ENCODE data around the gene IPPK. TPM values are rescaled to one million over a fixed set of nuclear protein-coding genes. Genes with fewer than 3 reads are reported as not detected.

The IPPK gene
- total RNA-seq, 1 experiment from 2014 or later: 15.4 TPM

DNA sequence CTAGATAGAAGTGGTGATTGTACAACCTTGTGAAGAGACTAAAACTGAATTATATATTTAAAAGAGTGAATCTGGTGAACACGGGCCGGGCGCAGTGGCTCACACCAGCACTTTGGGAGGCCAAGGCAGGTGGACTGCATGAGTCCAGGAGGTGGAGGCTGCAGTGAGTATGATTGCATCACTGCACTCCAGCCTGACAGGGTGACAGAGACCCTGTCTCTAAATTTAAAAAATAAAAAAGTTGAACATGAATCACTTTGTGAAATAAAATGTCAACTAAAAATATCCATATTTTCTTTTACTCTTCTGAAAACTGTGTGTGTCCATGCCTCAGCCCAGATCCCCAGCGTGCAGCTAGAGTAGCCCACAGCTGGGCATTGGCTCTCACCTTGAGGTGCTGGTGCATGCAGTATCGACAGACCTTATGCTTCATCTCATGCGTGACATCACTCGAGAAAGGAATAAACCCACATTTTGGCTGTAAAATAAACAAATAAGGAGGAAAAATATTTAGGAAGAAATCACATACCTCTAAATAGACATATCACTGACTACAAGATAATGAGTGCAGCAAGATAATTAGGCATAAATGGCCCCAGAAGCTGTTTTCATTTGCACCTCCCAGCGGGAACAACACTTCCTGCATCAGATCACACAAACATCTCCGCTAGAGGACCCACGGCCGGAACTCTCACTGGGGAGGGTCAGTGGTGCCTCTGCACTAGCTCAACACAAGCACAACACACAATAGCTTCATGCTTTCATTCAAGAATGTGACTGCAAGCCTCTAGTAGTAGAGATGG lies 22.1 kb downstream of the IPPK start:
- Histone ChIP-seq H3K4me2 (ENCODE audit: low read length) (no peak overlapping the region), H3K4me3 (replicated peaks in 1 of 2; ENCODE audit: low read depth in 1 of 2, low read length in 2 of 2) (no peak overlapping the region), H2AFZ (ENCODE audit: low read depth, low read length, poor library complexity, severe bottlenecking) (no peak overlapping the region), H3K36me3 (ENCODE audit: control insufficient read depth in 1 of 2, insufficient read depth in 2 of 2, low read length in 2 of 2) (peaks cover 11 to 25% of the 10 kb centered on the region in 2 experiments; a peak in 3 of 4 replicates), H3K9me2 (ENCODE audit: insufficient read depth) (no peaks in the 10 kb centered on the region), H3K4me1 (ENCODE audit: control insufficient read depth in 1 of 2, insufficient read depth in 2 of 2, low read length in 2 of 2) (no peaks in the 10 kb centered on the region), H3K9ac (ENCODE audit: low read length) (no peak overlapping the region), H4K20me1 (ENCODE audit: insufficient read depth) (no peaks in the 10 kb centered on the region), H3K27me3 (ENCODE audit: insufficient read depth, low read length) (no peaks in the 10 kb centered on the region), H3K9me3 (ENCODE audit: control insufficient read depth in 1 of 2, insufficient read depth in 1 of 2, low read depth in 1 of 2, low read length in 2 of 2) (no peaks in the 10 kb centered on the region), H3K27ac (ENCODE audit: low read depth, low read length) (no peak overlapping the region), H3K79me2 (ENCODE audit: insufficient read depth, low read length) (0 out of 2 replicates have a peak, but pooled peaks cover 6% of the 10 kb centered on the region)
- DNase-seq (ENCODE audit: low read depth, low spot score) (no peak), ATAC-seq (no peak)
- POLR2A ChIA-PET: no interaction called here
- TF ChIP-seq, protein P1, sequence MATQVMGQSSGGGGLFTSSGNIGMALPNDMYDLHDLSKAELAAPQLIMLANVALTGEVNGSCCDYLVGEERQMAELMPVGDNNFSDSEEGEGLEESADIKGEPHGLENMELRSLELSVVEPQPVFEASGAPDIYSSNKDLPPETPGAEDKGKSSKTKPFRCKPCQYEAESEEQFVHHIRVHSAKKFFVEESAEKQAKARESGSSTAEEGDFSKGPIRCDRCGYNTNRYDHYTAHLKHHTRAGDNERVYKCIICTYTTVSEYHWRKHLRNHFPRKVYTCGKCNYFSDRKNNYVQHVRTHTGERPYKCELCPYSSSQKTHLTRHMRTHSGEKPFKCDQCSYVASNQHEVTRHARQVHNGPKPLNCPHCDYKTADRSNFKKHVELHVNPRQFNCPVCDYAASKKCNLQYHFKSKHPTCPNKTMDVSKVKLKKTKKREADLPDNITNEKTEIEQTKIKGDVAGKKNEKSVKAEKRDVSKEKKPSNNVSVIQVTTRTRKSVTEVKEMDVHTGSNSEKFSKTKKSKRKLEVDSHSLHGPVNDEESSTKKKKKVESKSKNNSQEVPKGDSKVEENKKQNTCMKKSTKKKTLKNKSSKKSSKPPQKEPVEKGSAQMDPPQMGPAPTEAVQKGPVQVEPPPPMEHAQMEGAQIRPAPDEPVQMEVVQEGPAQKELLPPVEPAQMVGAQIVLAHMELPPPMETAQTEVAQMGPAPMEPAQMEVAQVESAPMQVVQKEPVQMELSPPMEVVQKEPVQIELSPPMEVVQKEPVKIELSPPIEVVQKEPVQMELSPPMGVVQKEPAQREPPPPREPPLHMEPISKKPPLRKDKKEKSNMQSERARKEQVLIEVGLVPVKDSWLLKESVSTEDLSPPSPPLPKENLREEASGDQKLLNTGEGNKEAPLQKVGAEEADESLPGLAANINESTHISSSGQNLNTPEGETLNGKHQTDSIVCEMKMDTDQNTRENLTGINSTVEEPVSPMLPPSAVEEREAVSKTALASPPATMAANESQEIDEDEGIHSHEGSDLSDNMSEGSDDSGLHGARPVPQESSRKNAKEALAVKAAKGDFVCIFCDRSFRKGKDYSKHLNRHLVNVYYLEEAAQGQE (IDR thresholded peaks at IDR 0.05; ENCODE audit: low read depth): no peak
- TF ChIP-seq TCF7L2 (IDR thresholded peaks at IDR 0.05; ENCODE audit: borderline replicate concordance, extremely low read depth, insufficient read depth, insufficient read length) (no peak), RAD21 (IDR thresholded peaks at IDR 0.05; ENCODE audit: low read depth) (no peak), FOSL1 (IDR thresholded peaks at IDR 0.05; ENCODE audit: low read depth) (no peak), ELF1 (IDR thresholded peaks at IDR 0.05; ENCODE audit: borderline replicate concordance, low read depth) (no peak), POLR2A (IDR thresholded peaks at IDR 0.05; ENCODE audit: borderline replicate concordance, extremely low read depth, insufficient read depth, insufficient read length) (no peak), ZFX (IDR thresholded peaks at IDR 0.05) (no peak), POLR2AphosphoS5 (IDR thresholded peaks at IDR 0.05; ENCODE audit: low read depth, low read length) (no peak), ZNF274 (IDR thresholded peaks at IDR 0.05; ENCODE audit: low read depth, low read length) (no peak), YY1 (IDR thresholded peaks at IDR 0.05; ENCODE audit: extremely low read depth, insufficient replicate concordance, low read depth, low read length) (no peak), CEBPB (IDR thresholded peaks at IDR 0.05; ENCODE audit: low read depth) (no peak), CBX3 (IDR thresholded peaks at IDR 0.05; ENCODE audit: low read depth) (no peak), EZH2 (IDR thresholded peaks at IDR 0.05) (no peak), EGR1 (IDR thresholded peaks at IDR 0.05; ENCODE audit: low read depth) (no peak), SRF (IDR thresholded peaks at IDR 0.05; ENCODE audit: low read depth) (no peak), JUND (IDR thresholded peaks at IDR 0.05) (no peak), EZH2phosphoT487 (IDR thresholded peaks at IDR 0.05; ENCODE audit: borderline replicate concordance) (no peak), SP1 (IDR thresholded peaks at IDR 0.05; ENCODE audit: low read depth) (no peak)
- TF ChIP-seq, protein P2, sequence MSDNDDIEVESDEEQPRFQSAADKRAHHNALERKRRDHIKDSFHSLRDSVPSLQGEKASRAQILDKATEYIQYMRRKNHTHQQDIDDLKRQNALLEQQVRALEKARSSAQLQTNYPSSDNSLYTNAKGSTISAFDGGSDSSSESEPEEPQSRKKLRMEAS (IDR thresholded peaks at IDR 0.05): no peak
- TF ChIP-seq, protein P3, sequence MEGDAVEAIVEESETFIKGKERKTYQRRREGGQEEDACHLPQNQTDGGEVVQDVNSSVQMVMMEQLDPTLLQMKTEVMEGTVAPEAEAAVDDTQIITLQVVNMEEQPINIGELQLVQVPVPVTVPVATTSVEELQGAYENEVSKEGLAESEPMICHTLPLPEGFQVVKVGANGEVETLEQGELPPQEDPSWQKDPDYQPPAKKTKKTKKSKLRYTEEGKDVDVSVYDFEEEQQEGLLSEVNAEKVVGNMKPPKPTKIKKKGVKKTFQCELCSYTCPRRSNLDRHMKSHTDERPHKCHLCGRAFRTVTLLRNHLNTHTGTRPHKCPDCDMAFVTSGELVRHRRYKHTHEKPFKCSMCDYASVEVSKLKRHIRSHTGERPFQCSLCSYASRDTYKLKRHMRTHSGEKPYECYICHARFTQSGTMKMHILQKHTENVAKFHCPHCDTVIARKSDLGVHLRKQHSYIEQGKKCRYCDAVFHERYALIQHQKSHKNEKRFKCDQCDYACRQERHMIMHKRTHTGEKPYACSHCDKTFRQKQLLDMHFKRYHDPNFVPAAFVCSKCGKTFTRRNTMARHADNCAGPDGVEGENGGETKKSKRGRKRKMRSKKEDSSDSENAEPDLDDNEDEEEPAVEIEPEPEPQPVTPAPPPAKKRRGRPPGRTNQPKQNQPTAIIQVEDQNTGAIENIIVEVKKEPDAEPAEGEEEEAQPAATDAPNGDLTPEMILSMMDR (IDR thresholded peaks at IDR 0.05 in 2 of 3, conservative IDR thresholded peaks at IDR 0.05 in 1 of 3; ENCODE audit: borderline replicate concordance in 1 of 3, insufficient read depth in 1 of 3, low read depth in 2 of 3, low read length in 2 of 3): no peak
- CTCF ChIA-PET: no interaction called here
- RAD21 ChIA-PET (ENCODE audit: low non-redundant PET in 1 of 2, low total read pairs in 2 of 2, uncharacterized antibody in 2 of 2, unreplicated experiment in 2 of 2): no interaction called here
- BruUV-seq (replicated peaks): no TSS peak
- intact Hi-C loops (cut with micrococcal nuclease): no loop called here

Data from HCT116 (cell line).